ENCODE results near the gene ZNF891.

The ZNF891 gene

DNA sequence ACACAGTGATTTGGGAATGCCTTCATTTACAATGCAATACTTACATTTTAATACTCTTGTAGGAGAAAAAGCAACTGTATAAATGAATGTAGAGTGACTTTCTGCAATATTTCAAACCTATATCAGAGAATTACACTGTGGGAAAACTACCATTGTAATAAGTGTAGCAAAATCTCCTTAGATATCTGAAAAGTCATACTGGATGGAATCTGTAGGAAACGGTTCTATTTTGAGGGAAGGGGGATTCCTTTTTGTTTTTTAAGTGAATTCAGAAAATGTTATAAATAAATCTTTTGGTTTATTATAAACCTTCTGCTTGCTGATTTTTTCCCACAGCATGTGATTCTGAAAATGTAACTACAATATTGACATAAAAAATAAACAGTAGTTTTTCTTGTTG lies 23.0 kb downstream of the ZNF891 start:
- no peak overlapping the region for H3K4me3 ChIP-seq (ENCODE audit: low read depth, low read length)

DNA sequence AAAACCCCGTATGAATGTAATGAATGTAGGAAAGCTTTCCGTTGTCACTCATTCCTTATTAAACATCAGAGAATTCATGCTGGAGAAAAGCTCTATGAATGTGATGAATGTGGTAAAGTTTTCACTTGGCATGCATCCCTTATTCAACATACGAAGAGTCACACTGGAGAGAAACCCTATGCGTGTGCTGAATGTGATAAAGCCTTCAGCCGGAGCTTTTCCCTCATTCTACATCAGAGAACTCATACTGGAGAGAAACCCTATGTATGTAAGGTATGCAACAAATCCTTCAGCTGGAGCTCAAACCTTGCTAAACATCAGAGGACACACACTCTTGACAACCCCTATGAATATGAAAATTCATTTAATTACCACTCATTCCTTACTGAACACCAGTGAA lies 23.8 kb downstream of the ZNF891 start:
- Histone ChIP-seq H3K9me3 (peaks cover 24% of the 10 kb centered on the region), H3K27me3 (no peaks in the 10 kb centered on the region), H3K4me1 (no peaks in the 10 kb centered on the region), H3K36me3 (peaks cover 29% of the 10 kb centered on the region), H3K4me3 (ENCODE audit: low read depth, low read length) (no peak overlapping the region)
- no peak for DNase-seq
- TF ChIP-seq, protein P1, sequence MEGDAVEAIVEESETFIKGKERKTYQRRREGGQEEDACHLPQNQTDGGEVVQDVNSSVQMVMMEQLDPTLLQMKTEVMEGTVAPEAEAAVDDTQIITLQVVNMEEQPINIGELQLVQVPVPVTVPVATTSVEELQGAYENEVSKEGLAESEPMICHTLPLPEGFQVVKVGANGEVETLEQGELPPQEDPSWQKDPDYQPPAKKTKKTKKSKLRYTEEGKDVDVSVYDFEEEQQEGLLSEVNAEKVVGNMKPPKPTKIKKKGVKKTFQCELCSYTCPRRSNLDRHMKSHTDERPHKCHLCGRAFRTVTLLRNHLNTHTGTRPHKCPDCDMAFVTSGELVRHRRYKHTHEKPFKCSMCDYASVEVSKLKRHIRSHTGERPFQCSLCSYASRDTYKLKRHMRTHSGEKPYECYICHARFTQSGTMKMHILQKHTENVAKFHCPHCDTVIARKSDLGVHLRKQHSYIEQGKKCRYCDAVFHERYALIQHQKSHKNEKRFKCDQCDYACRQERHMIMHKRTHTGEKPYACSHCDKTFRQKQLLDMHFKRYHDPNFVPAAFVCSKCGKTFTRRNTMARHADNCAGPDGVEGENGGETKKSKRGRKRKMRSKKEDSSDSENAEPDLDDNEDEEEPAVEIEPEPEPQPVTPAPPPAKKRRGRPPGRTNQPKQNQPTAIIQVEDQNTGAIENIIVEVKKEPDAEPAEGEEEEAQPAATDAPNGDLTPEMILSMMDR (IDR thresholded peaks at IDR 0.05; ENCODE audit: low read depth, low read length): no peak

More for the DNA sequence above, 23.0 kb downstream of the ZNF891 start:
- peaks cover 24% of the 10 kb centered on the region for H3K9me3 ChIP-seq
- peaks cover 27% of the 10 kb centered on the region for H3K36me3 ChIP-seq
- TF ChIP-seq, protein P1 (IDR thresholded peaks at IDR 0.05; ENCODE audit: low read depth, low read length): no peak
- DNase-seq: no peak
- H3K27me3 ChIP-seq: no peaks in the 10 kb centered on the region
- H3K4me1 ChIP-seq: no peaks in the 10 kb centered on the region

DNA sequence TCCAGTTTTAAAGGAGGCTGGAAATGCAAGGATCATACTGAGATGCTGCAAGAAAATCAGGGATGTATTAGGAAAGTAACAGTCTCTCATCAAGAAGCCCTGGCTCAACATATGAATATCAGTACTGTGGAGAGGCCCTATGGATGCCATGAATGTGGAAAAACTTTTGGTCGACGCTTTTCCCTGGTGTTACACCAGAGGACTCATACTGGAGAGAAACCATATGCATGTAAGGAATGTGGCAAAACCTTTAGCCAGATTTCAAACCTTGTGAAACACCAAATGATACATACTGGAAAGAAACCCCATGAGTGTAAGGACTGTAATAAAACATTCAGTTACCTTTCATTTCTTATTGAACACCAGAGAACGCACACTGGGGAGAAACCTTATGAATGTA lies 24.5 kb downstream of the ZNF891 start:
- Histone ChIP-seq H3K4me3 (ENCODE audit: low read depth, low read length) (no peak overlapping the region), H3K36me3 (peaks cover 30% of the 10 kb centered on the region), H3K4me1 (no peaks in the 10 kb centered on the region), H3K27me3 (no peaks in the 10 kb centered on the region), H3K9me3 (peaks cover 25% of the 10 kb centered on the region)
- no peak for DNase-seq
- TF ChIP-seq, protein P1 (IDR thresholded peaks at IDR 0.05; ENCODE audit: low read depth, low read length): no peak

DNA sequence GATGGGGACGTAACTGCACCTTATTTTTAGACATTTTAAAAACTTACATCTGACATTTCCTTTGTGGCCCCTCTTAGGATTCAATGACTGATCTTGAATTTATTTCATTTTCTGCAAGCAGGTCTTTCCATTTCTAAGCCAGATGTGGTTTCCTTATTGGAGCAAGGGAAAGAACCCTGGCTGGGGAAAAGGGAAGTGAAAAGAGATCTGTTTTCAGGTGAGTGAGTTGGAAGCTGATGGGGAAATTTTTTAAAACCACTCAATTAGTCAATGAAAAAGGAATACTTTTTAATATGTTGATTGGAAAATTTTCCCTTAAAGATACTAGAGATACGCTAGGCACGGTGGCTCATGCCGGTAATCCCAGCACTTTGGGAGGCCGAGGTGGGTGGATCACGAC lies 46.7 kb downstream of the ZNF891 start:
- H3K36me3 ChIP-seq: peaks cover 41% of the 10 kb centered on the region
- TF ChIP-seq, protein P1 (IDR thresholded peaks at IDR 0.05; ENCODE audit: low read depth, low read length): no peak
- H3K4me1 ChIP-seq: no peaks in the 10 kb centered on the region
- peaks cover 5% of the 10 kb centered on the region for H3K9me3 ChIP-seq
- H3K4me3 ChIP-seq (ENCODE audit: low read depth, low read length): no peak overlapping the region
- DNase-seq: no peak
- no peaks in the 10 kb centered on the region for H3K27me3 ChIP-seq

DNA sequence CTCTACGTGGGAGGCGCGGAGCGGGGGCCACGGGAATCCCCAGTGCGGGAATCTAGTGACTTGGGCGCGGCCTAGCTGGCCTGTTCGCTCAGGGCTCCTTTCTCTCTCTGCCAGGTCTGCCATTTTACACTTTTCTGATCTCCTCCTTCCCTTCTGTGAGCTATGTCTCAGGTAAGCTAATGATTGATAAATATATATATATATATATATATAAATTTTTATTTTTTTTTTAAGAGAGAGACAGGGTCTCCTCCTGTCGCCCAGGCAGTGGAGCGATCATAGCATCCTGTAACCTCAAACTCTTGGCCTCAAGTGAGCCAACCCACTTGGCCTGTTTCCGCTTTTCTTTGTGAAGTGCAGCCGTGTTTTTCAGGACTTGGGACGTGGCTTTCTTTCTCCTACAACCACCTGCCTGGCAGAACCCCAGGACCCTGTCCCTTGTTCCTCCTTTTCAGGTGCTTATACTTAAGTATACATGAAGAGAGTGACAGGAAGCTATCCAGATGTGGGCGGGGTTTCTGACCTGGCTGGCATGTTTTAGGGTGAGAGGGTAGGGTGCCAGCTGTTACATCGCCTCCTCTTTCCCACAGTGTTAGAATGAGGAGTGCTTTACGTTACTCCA lies 48.8 kb downstream of the ZNF891 start:
- no peaks in the 10 kb centered on the region for H3K27me3 ChIP-seq
- H3K4me3 ChIP-seq (ENCODE audit: low read depth, low read length): peak overlapping the region; percentile 78
- H3K36me3 ChIP-seq: peaks cover 38% of the 10 kb centered on the region
- TF ChIP-seq, protein P1 (IDR thresholded peaks at IDR 0.05; ENCODE audit: low read depth, low read length): no peak
- H3K9me3 ChIP-seq: peaks cover 5% of the 10 kb centered on the region
- H3K4me1 ChIP-seq: no peaks in the 10 kb centered on the region
- no peak for DNase-seq

DNA sequence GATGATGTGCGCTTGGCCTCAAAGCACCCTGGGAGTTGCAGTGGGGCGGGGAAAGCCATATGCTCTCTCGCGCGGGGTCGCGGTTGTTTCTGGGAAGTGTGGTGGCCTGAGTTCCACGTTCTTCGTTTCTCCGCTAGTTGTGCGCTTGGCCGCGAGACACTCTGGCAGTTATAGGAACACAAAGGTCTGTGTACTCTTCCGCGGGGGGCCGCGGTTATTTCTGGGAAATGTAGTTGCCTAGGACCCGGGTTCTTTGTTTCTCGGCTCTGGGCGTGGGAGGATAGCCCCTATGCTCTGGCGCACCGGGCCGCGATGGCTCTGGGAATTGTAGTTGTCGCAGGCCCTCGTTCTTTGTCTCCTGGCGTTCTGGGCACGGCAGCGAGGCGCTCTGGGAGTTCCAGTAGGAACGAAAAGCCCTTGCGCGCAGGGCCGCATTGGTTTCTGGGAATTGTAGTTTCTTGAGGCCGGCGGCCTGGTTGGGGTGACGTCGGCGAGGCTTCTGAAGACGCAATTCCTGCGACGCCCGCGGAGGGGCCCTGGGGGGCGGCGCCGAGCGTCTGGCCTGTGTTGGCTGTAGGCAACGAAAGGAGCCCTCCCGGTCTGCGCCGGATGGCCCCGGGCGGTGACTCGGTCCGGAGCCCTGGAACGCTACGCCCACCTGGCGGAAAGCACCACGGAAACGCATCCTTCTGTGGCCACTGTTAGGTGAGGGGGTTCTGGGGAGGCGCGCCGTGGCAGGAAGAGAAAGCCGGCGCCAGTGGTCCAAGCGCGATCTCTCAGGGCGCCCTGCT lies 49.5 kb downstream of the ZNF891 start, which contains the start of gene ZNF140:
Gene ZNF140, plus strand, starts transcription at position 556 of the 791 bp plus-strand sequence. CDS start 398 bp downstream, outside the sequence.
- Histone ChIP-seq H3K4me1 (no peaks in the 10 kb centered on the region), H3K36me3 (peaks cover 31% of the 10 kb centered on the region), H3K4me3 (ENCODE audit: low read depth, low read length) (peak within 1 kb of the TSS; percentile 78), H3K9me3 (peaks cover 5% of the 10 kb centered on the region), H3K27me3 (no peaks in the 10 kb centered on the region)
- peak; percentile 96 for DNase-seq
- TF ChIP-seq, protein P1 (IDR thresholded peaks at IDR 0.05; ENCODE audit: low read depth, low read length): peak; percentile 14

Measured in BE2C (cell line).